PFSK-1 (cell line): ENCODE data around the gene SCN1B.

Experiments
- FOXP2 ChIP-seq: optimal IDR thresholded peaks from 2 replicates; pipeline ENCODE3; 2011; ENCODE audit warnings: borderline replicate concordance, control low read depth, inconsistent platforms; ENCODE audit not compliant: insufficient read depth; ENCODE audit errors: extremely low read length, extremely low read depth
- POLR2AphosphoS5 ChIP-seq: IDR thresholded peaks from 2 replicates; pipeline ENCODE4 v1.6.1; 2012; ENCODE audit warnings: low read depth, mild to moderate bottlenecking, control low read depth, low read length, moderate library complexity
- REST ChIP-seq, 2 experiments: IDR thresholded peaks; 2 replicates each; pipeline versions ENCODE4 v1.6.1 to v1.8.0; 2011 to 2012; ENCODE audit warnings: low read depth in 2 of 2, low read length in 2 of 2, control low read depth in 1 of 2, inconsistent platforms in 1 of 2, mild to moderate bottlenecking in 1 of 2, moderate library complexity in 1 of 2; ENCODE audit not compliant: insufficient read depth in 1 of 2
- SIN3A ChIP-seq: IDR thresholded peaks from 2 replicates; pipeline ENCODE4 v1.6.1; 2012; ENCODE audit warnings: mild to moderate bottlenecking, low read length, moderate library complexity, borderline replicate concordance; ENCODE audit not compliant: insufficient read depth
- TAF1 ChIP-seq: IDR thresholded peaks from 2 replicates; pipeline ENCODE4 v1.6.1; 2012; ENCODE audit warnings: low read length, control low read depth, borderline replicate concordance; ENCODE audit not compliant: insufficient read depth

The SCN1B gene

GRCh38 chr19:35034588-35035382 lies 4.5 kb downstream of the SCN1B start:
- TF ChIP-seq POLR2AphosphoS5 (no peak), REST (IDR thresholded peaks at IDR 0.05; ENCODE audit: insufficient read depth in 1 of 2, low read depth in 2 of 2, low read length in 2 of 2) (no peak), FOXP2 (no peak), TAF1 (no peak), SIN3A (no peak)

- TF ChIP-seq SIN3A (no peak), FOXP2 (no peak), REST (IDR thresholded peaks at IDR 0.05; ENCODE audit: insufficient read depth in 1 of 2, low read depth in 2 of 2, low read length in 2 of 2) (no peak), TAF1 (no peak), POLR2AphosphoS5 (no peak)
These were observed 7.7 kb downstream of the SCN1B start for GRCh38 chr19:35037716-35038622.

- TF ChIP-seq POLR2AphosphoS5 (no peak), SIN3A (no peak)
These were observed 8.6 kb downstream of the SCN1B start for GRCh38 chr19:35038623-35039512.

GRCh38 chr19:35039881-35040825 lies 9.9 kb downstream of the SCN1B start:
- no peak for TF ChIP-seq SIN3A
- no peak for TF ChIP-seq POLR2AphosphoS5
- TF ChIP-seq REST (IDR thresholded peaks at IDR 0.05; ENCODE audit: insufficient read depth in 1 of 2, low read depth in 2 of 2, low read length in 2 of 2), result no peak
- no peak for TF ChIP-seq TAF1
- no peak for TF ChIP-seq FOXP2
